Keratinocyte (primary cell): Measurements from ENCODE around the gene TRAIP. TPM values are rescaled to one million over a fixed set of nuclear protein-coding genes. Genes with fewer than 3 reads are reported as not detected.

Experiments
- DNase-seq: peaks from one replicate; pipeline ENCODE4 v3.0.0-alpha.2; 2011; ENCODE audit warnings: low read depth, missing footprints, low spot score
- FAIRE-seq: peaks from 2 replicates; lab custom pipeline; 2011; peaks lifted over from hg19 to GRCh38; lab: Jason Lieb, UNC
- H2AFZ ChIP-seq: 2 replicates; pipeline ENCODE4 v1.6.0; 2012; ENCODE audit warnings: low read length, control low read depth, inconsistent platforms; ENCODE audit not compliant: control insufficient read depth
- H3K27ac ChIP-seq: 2 replicates; pipeline ENCODE4 v1.5.1; 2011; ENCODE audit warnings: low read length; ENCODE audit not compliant: control insufficient read depth, insufficient read depth
- H3K27me3 ChIP-seq: 3 replicates; pipeline ENCODE4 v1.6.0; 2011; ENCODE audit warnings: low read length; ENCODE audit not compliant: control insufficient read depth, insufficient read depth; ENCODE audit errors: extremely low read depth
- H3K36me3 ChIP-seq, 2 experiments: 2 replicates in 1 of 2; 3 replicates in 1 of 2; pipeline ENCODE4 v1.5.1; 2011; ENCODE audit warnings: low read length in 2 of 2, mild to moderate bottlenecking in 1 of 2; ENCODE audit not compliant: control insufficient read depth in 2 of 2, insufficient read depth in 2 of 2; ENCODE audit errors: extremely low read depth in 1 of 2
- H3K4me1 ChIP-seq: 3 replicates; pipeline ENCODE4 v1.5.1; 2011; ENCODE audit warnings: low read length; ENCODE audit not compliant: control insufficient read depth, insufficient read depth; ENCODE audit errors: extremely low read depth
- H3K4me2 ChIP-seq: 3 replicates; pipeline ENCODE4 v1.6.0; 2011; ENCODE audit warnings: low read depth, low read length; ENCODE audit not compliant: control insufficient read depth, insufficient read depth; ENCODE audit errors: extremely low read depth
- H3K4me3 ChIP-seq, 3 experiments: fragments of 200-600 bp in 1 of 3; sonication (generic) in 1 of 3; 2 replicates in 2 of 3; 3 replicates in 1 of 3; pipeline ENCODE4 v1.5.1; 2011 to 2016; ENCODE audit warnings: low read length in 3 of 3, mild to moderate bottlenecking in 3 of 3, control low read depth in 2 of 3, inconsistent platforms in 1 of 3, low read depth in 1 of 3, mixed read lengths in 1 of 3, mixed run types in 1 of 3, moderate library complexity in 1 of 3; ENCODE audit not compliant: control insufficient read depth in 2 of 3, insufficient read depth in 2 of 3; ENCODE audit errors: extremely low read depth in 1 of 3
- H3K79me2 ChIP-seq: 2 replicates; pipeline ENCODE4 v1.6.0; 2012; ENCODE audit warnings: low read length; ENCODE audit not compliant: control insufficient read depth, insufficient read depth
- H3K9ac ChIP-seq: 3 replicates; pipeline ENCODE4 v1.6.0; 2011; ENCODE audit warnings: low read length; ENCODE audit not compliant: control insufficient read depth, insufficient read depth; ENCODE audit errors: extremely low read depth
- H3K9me1 ChIP-seq: 3 replicates; pipeline ENCODE4 v1.6.0; 2011; ENCODE audit warnings: low read length; ENCODE audit not compliant: control insufficient read depth, insufficient read depth; ENCODE audit errors: extremely low read depth
- H3K9me3 ChIP-seq: 2 replicates; pipeline ENCODE4 v1.5.1; 2012; ENCODE audit warnings: low read depth, low read length; ENCODE audit not compliant: control insufficient read depth
- H4K20me1 ChIP-seq: 3 replicates; pipeline ENCODE4 v1.6.0; 2011; ENCODE audit warnings: low read length; ENCODE audit not compliant: control insufficient read depth, insufficient read depth; ENCODE audit errors: extremely low read depth
- CTCF ChIP-seq, 3 experiments: IDR thresholded peaks in 1 of 3; conservative IDR thresholded peaks in 1 of 3; optimal IDR thresholded peaks in 1 of 3; 2 replicates in 2 of 3; 3 replicates in 1 of 3; pipeline versions ENCODE3 to v1.5.1; 2011; ENCODE audit warnings: low read length in 3 of 3, mild to moderate bottlenecking in 3 of 3, moderate library complexity in 2 of 3, control low read depth in 1 of 3, inconsistent platforms in 1 of 3; ENCODE audit not compliant: insufficient read depth in 2 of 3; ENCODE audit errors: extremely low read depth in 1 of 3
- EZH2 ChIP-seq: IDR thresholded peaks from one replicate; pipeline ENCODE4 v1.6.1; 2012; ENCODE audit warnings: inconsistent platforms, mild to moderate bottlenecking, low read length, moderate library complexity
- dilution Hi-C: fragments of 300-500 bp; cut with MboI; formaldehyde crosslinking; loops from one replicate; pipeline ENCODE4 v1.7.0; 2020; ENCODE audit warnings: low sequenced_read_pairs; ENCODE audit not compliant: extremely low pct_ligation_motif_present
- polyA plus RNA-seq, 5 experiments: library from polyadenylated mRNA; depleted of rRNA in 3 of 5; stranded (reverse) in 3 of 5; stranded (forward) in 1 of 5; unstranded in 1 of 5; fragments of >200 nt; gene quantifications; 1 replicate in 1 of 5; 2 replicates in 3 of 5; 3 replicates in 1 of 5; pipeline versions ENCODE4 v1.2.1 to v1.2.3, GENCODE V29; 2011 to 2012; ENCODE audit warnings: missing spikeins in 2 of 5, low read depth in 1 of 5, low replicate concordance in 1 of 5

Gene TRAIP
- polyA plus RNA-seq, 1 donor (not counting 4 experiments of a cell fraction or from before 2014, with no cell fraction given): 5.8 TPM

GRCh38 chr3:49873623-49874022 lies 17.3 kb upstream of the TRAIP start:
- Histone ChIP-seq H3K79me2 (no peaks in the 10 kb centered on the region), H3K9me3 (no peaks in the 10 kb centered on the region), H3K4me3 (no peak overlapping the region), H3K9me1 (no peaks in the 10 kb centered on the region), H2AFZ (no peak overlapping the region), H3K4me1 (no peaks in the 10 kb centered on the region), H4K20me1 (peaks cover 4% of the 10 kb centered on the region), H3K27me3 (peaks cover 52% of the 10 kb centered on the region), H3K36me3 (no peaks in the 10 kb centered on the region), H3K27ac (no peak overlapping the region), H3K4me2 (no peak overlapping the region), H3K9ac (no peak overlapping the region)
- FAIRE-seq (no peak), DNase-seq (no peak)
- TF ChIP-seq EZH2 (no peak), CTCF (optimal IDR thresholded peaks at IDR 0.05 in 1 of 3, IDR thresholded peaks at IDR 0.05 in 1 of 3, conservative IDR thresholded peaks at IDR 0.05 in 1 of 3; ENCODE audit: extremely low read depth in 1 of 3, insufficient read depth in 2 of 3, low read length in 3 of 3) (no peak)
- dilution Hi-C loops: loop anchor here (25.0 kb wide), 2 partner anchors 89 to 136 kb away; no protein-coding TSS in a partner anchor

GRCh38 chr3:49872801-49873281 lies 16.5 kb upstream of the TRAIP start:
- DNase-seq (no peak), FAIRE-seq (no peak)
- H3K79me2 ChIP-seq: no peaks in the 10 kb centered on the region
- H3K36me3 ChIP-seq: no peaks in the 10 kb centered on the region
- no peak overlapping the region for H3K27ac ChIP-seq
- H4K20me1 ChIP-seq: peaks cover 4% of the 10 kb centered on the region
- no peaks in the 10 kb centered on the region for H3K4me1 ChIP-seq
- H3K4me3 ChIP-seq: no peak overlapping the region
- peaks cover 60% of the 10 kb centered on the region for H3K27me3 ChIP-seq
- H2AFZ ChIP-seq: no peak overlapping the region
- no peak overlapping the region for H3K4me2 ChIP-seq
- H3K9me3 ChIP-seq: no peaks in the 10 kb centered on the region
- dilution Hi-C loops: loop anchor here (25.0 kb wide), 2 partner anchors 89 to 136 kb away; no protein-coding TSS in a partner anchor
- no peaks in the 10 kb centered on the region for H3K9me1 ChIP-seq
- H3K9ac ChIP-seq: no peak overlapping the region
- TF ChIP-seq CTCF (optimal IDR thresholded peaks at IDR 0.05 in 1 of 3, IDR thresholded peaks at IDR 0.05 in 1 of 3, conservative IDR thresholded peaks at IDR 0.05 in 1 of 3; ENCODE audit: extremely low read depth in 1 of 3, insufficient read depth in 2 of 3, low read length in 3 of 3) (no peak), EZH2 (no peak)
